Left ventricle myocardium inferior (tissue), 1 donor: ENCODE data around the gene RPL37. TPM values are rescaled to one million over a fixed set of nuclear protein-coding genes. Genes with fewer than 3 reads are reported as not detected.
"Not testable (repeated sequence)": the region's sequence is repeated elsewhere in the genome, so short reads cannot be mapped to it uniquely, and the experiment has no call there.

Experiments
- DNase-seq: peaks from one replicate; pipeline ENCODE4 v3.0.0-alpha.2; 2020
- H3K27ac ChIP-seq: fragments of 200-600 bp; replicated peaks from 2 replicates; pipeline ENCODE4 v1.8.0; 2021
- H3K27me3 ChIP-seq: fragments of 200-600 bp; 2 replicates; pipeline ENCODE4 v1.8.0; 2021; ENCODE audit warnings: low read depth
- H3K36me3 ChIP-seq: fragments of 200-600 bp; 2 replicates; pipeline ENCODE4 v1.8.0; 2021
- H3K4me1 ChIP-seq: fragments of 200-600 bp; 2 replicates; pipeline ENCODE4 v1.8.0; 2021
- H3K4me3 ChIP-seq: fragments of 200-600 bp; 2 replicates; pipeline ENCODE4 v1.8.0; 2021; ENCODE audit warnings: mild to moderate bottlenecking, moderate library complexity
- H3K9me3 ChIP-seq: fragments of 200-600 bp; replicated peaks from 2 replicates; pipeline ENCODE4 v1.8.0; 2021
- CTCF ChIP-seq: fragments of 200-600 bp; IDR thresholded peaks from 2 replicates; pipeline ENCODE4 v1.8.0; 2021; ENCODE audit warnings: antibody characterized with exemption, mild to moderate bottlenecking, borderline replicate concordance
- intact Hi-C: fragments of 100-400 bp; cut with micrococcal nuclease; formaldehyde crosslinking; loops from one replicate; pipeline ENCODE4 v1.11.0; 2022
- long read RNA-seq: library from polyadenylated mRNA; unstranded; transcript quantifications from one replicate; pipeline ENCODE4 v2.0.0, GENCODE V29; 2021
- total RNA-seq: library from RNA; stranded (reverse); fragmentation: NEBNext Ultra II Directional; extraction: Animal tissue kit (Norgen Biotek cat#: 25700); gene quantifications from one replicate; pipeline ENCODE4 v1.2.1, GENCODE V29; 2021
- donor health status: DM: no; HTN: yes; CAD: no; lungs with severe emphysema.

The RPL37 gene
- total RNA-seq: 624 TPM
- long read RNA-seq, full-length matches to known transcripts: 53 of 399 reads
- long read RNA-seq, partial matches to known transcripts: 342 of 399 reads
- long read RNA-seq, other reads (novel, unspliced or antisense): 4 of 399 reads

GRCh38 chr5:40834849-40835787 is at the start of gene RPL37:
RPL37 (minus strand) TSS chr5:40835222; CDS start chr5:40835185, 37 bp downstream.
- peak; percentile 96 for DNase-seq
- intact Hi-C loops: no loop called here
- TF ChIP-seq CTCF: no peak
- H3K9me3 ChIP-seq: no peaks in the 10 kb centered on the region
- no peaks in the 10 kb centered on the region for H3K27me3 ChIP-seq
- peaks cover 35% of the 10 kb centered on the region for H3K4me1 ChIP-seq
- H3K36me3 ChIP-seq: peaks cover 38% of the 10 kb centered on the region
- H3K27ac ChIP-seq: peak within 1 kb of the TSS; percentile 99
- peak within 1 kb of the TSS; percentile 75 for H3K4me3 ChIP-seq

DNA sequence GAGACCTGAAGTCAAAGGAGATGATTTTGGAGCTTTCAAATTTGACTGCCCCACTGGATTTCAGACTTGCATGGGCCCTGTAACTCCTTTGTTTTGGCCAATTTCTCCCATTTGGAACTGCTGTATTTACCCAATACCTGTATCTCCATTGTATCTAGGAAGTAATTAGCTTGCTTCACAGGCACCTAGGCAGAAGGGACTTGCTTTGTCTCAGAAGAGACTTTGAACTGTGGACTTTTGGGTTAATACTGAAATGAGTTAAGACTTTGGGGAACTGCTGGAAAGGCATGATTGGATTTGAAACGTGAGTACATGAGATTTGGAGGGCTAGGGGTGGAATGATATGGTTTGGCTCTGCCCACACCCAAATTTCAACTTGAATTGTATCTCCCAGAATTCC is 48.0 kb upstream of the RPL37 start:
- H3K4me1 ChIP-seq, DNase-seq, H3K27me3 ChIP-seq, H3K9me3 ChIP-seq, H3K36me3 ChIP-seq, H3K4me3 ChIP-seq, H3K27ac ChIP-seq, intact Hi-C loops: not testable (repeated sequence)

- H3K9me3 ChIP-seq: peaks cover 2% of the 10 kb centered on the region
- H3K4me1 ChIP-seq: no peaks in the 10 kb centered on the region
- DNase-seq: no peak
- intact Hi-C loops: no loop called here
- H3K27ac ChIP-seq: no peak overlapping the region
- no peaks in the 10 kb centered on the region for H3K36me3 ChIP-seq
- no peaks in the 10 kb centered on the region for H3K27me3 ChIP-seq
- no peak overlapping the region for H3K4me3 ChIP-seq
- TF ChIP-seq CTCF: no peak
Measured at GRCh38 chr5:40882291-40882690, 47.3 kb upstream of the RPL37 start.

DNA sequence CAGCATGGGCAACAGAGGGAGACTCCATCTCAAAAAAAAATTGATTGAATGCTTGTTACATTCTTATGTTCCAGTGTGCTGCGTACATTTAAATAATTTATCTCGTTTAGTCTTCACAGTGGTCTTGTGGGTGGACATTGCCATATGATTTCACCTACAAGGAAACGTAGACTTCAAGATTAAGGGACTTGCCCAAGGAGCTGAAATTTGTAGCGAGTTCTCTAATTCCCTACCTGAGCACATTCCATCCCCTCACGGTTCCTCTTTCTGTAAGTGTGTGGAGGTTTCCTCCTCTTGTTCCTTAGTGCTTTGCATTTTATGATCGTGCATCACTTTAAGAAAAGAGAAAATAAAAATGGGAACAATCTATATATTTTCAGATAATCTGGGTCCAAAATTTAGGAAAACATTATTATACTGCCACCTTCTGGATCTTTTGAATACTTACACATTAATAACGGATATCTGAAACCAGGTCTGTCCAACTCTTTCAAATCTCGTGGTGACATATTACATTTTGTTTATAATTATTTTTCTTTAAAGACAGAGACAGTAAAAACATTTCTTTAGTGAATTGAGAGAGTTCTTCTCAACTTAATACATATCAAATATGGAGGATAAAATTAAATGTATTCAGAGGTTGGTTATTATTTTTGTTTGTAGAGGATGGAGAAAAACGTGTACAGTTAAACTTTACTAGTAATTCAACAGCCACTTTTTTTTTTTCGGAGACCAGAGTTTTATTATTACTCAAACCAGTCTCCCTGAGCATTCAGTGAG is 44.3 kb upstream of the RPL37 start:
- intact Hi-C loops: loop anchor here (10.0 kb wide), 1 partner anchor 125 kb away; the partner anchor contains the start of gene TTC33
- Histone ChIP-seq H3K27ac (no peak overlapping the region), H3K27me3 (no peaks in the 10 kb centered on the region), H3K36me3 (no peaks in the 10 kb centered on the region), H3K4me3 (no peak overlapping the region), H3K4me1 (no peaks in the 10 kb centered on the region), H3K9me3 (peaks cover 8% of the 10 kb centered on the region)
- no peak for DNase-seq
- peak; percentile 71 for TF ChIP-seq CTCF

- no peaks in the 10 kb centered on the region for H3K4me1 ChIP-seq
- intact Hi-C loops: loop anchor here (10.0 kb wide), 1 partner anchor 123 kb away; the partner anchor contains the start of gene TTC33
- TF ChIP-seq CTCF: no peak
Measured at GRCh38 chr5:40877371-40877988, 42.5 kb upstream of the RPL37 start.

More at GRCh38 chr5:40877371-40877988, 42.5 kb upstream of the RPL37 start:
- H3K9me3 ChIP-seq: peaks cover 8% of the 10 kb centered on the region
- H3K27me3 ChIP-seq: no peaks in the 10 kb centered on the region
- no peaks in the 10 kb centered on the region for H3K36me3 ChIP-seq
- DNase-seq: no peak
- H3K27ac ChIP-seq: no peak overlapping the region
- H3K4me3 ChIP-seq: no peak overlapping the region
